HEK293T (cell line): ENCODE data around the gene NFAM1.

Source experiments
- ARNT ChIP-seq: fragments of 450-650 bp; IDR thresholded peaks from 2 replicates; pipeline ENCODE4 v1.6.1; 2017; ENCODE audit warnings: mild to moderate bottlenecking
- ELF4 ChIP-seq: fragments of 450-650 bp; IDR thresholded peaks from 2 replicates; pipeline ENCODE4 v1.6.1; 2017; ENCODE audit warnings: antibody characterized with exemption
- FOXA1 ChIP-seq: fragments of 450-650 bp; IDR thresholded peaks from 2 replicates; pipeline ENCODE4 v1.6.1; 2016; ENCODE audit warnings: mild to moderate bottlenecking
- FOXK2 ChIP-seq: fragments of 450-650 bp; IDR thresholded peaks from 2 replicates; pipeline ENCODE4 v1.6.1; 2016; ENCODE audit warnings: mild to moderate bottlenecking
- FOXM1 ChIP-seq: fragments of 450-650 bp; IDR thresholded peaks from 2 replicates; pipeline ENCODE4 v1.6.1; 2017; ENCODE audit warnings: mild to moderate bottlenecking, borderline replicate concordance
- NFRKB ChIP-seq: fragments of 450-650 bp; IDR thresholded peaks from 2 replicates; pipeline ENCODE4 v1.6.1; 2016; ENCODE audit warnings: mild to moderate bottlenecking, moderate library complexity
- SP1 ChIP-seq: fragments of 450-650 bp; IDR thresholded peaks from 2 replicates; pipeline ENCODE4 v1.6.1; 2017

DNA sequence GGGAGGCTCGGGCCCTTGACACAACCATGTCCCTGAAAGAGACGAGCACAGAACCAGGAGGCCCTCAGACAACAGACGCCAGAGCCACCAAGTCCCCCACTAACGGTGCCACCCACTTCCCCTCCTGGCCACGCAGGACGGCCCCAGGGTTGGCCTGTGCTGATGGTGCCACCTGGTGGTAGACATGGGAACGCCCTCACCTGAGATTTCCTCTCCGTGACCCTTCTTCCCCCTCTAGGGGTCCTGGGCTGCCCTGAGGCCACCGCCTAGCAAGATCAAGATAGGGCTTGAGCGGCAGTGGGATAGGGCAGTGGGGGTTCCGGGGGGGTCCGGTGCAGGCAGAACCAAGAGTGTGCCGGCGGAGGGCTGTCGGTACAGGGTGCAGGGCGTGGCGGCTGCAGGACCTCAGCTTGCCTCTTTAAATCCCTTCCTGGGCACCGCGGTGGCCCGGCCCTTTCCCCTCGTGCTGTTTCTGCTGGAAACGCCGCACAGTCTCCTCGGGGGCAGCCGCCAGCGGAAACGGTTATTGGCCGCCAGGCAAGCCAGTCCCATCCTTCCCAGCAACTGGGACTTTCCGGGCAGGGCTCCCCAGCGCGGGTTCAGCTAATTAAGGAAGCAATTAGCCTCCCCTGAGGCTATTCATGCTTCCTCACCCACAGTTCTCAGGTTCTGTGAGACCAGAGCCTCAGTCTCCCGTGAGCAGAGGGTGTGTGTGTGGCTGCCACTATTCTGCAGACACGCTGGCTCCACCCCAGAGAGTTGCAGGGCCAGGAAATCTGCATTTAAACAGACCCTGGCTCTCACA, 5.5 kb upstream of the NFAM1 start:
- no peak for TF ChIP-seq SP1
- TF ChIP-seq ARNT = no peak
- no peak for TF ChIP-seq ELF4
- TF ChIP-seq FOXA1 = no peak
- no peak for TF ChIP-seq FOXK2
- TF ChIP-seq FOXM1 = no peak
- TF ChIP-seq NFRKB = no peak
